H1 (cell line): ENCODE measurements around the gene MSI2. TPM values are rescaled to one million over a fixed set of nuclear protein-coding genes. Genes with fewer than 3 reads are reported as not detected.

Experiments
- CTCF ChIA-PET: fragments of 300-600 bp; sonication (Branson Sonifier 250); formaldehyde crosslinking; loops from one replicate; lab custom pipeline; 2021; ENCODE audit not compliant: partially characterized antibody; lab: Charles Lee
- POLR2A ChIA-PET: fragments of 300-600 bp; sonication (Branson Sonifier 250); formaldehyde crosslinking; loops from one replicate; lab custom pipeline; 2021; ENCODE audit warnings: inconsistent platforms; ENCODE audit not compliant: partially characterized antibody; lab: Charles Lee
- DNase-seq, 2 experiments: peaks; one replicate each; pipeline versions ENCODE4 v3.0.0 to v3.0.0-alpha.2; 2010 to 2022; ENCODE audit warnings: low spot score in 2 of 2, low read depth in 1 of 2, mixed read lengths in 1 of 2
- FAIRE-seq: peaks from 2 replicates; lab custom pipeline; 2011; peaks lifted over from hg19 to GRCh38; lab: Jason Lieb, UNC
- H2AFZ ChIP-seq: 2 replicates; pipeline ENCODE4 v1.8.1; 2012; ENCODE audit warnings: low read length, inconsistent platforms
- H2AK5ac ChIP-seq: 2 replicates; pipeline ENCODE4 v1.6.1; 2013; ENCODE audit warnings: low read depth, low read length
- H2BK120ac ChIP-seq: replicated peaks from 2 replicates; pipeline ENCODE3; 2013; ENCODE audit warnings: low read depth, low read length, inconsistent platforms
- H2BK12ac ChIP-seq: 2 replicates; pipeline ENCODE4 v1.6.1; 2013; ENCODE audit warnings: low read depth, low read length
- H2BK15ac ChIP-seq: 2 replicates; pipeline ENCODE4 v1.6.1; 2013; ENCODE audit warnings: low read length
- H2BK20ac ChIP-seq: 2 replicates; pipeline ENCODE4 v1.6.1; 2013; ENCODE audit warnings: low read length
- H2BK5ac ChIP-seq: 2 replicates; pipeline ENCODE4 v1.6.1; 2013; ENCODE audit warnings: low read depth, low read length
- H3K14ac ChIP-seq: 2 replicates; pipeline ENCODE4 v1.6.1; 2013; ENCODE audit warnings: inconsistent platforms; ENCODE audit not compliant: insufficient read length
- H3K18ac ChIP-seq: 2 replicates; pipeline ENCODE4 v1.6.1; 2013; ENCODE audit warnings: low read length; ENCODE audit errors: extremely low read depth
- H3K23ac ChIP-seq: 2 replicates; pipeline ENCODE4 v1.6.1; 2013; ENCODE audit warnings: inconsistent platforms; ENCODE audit not compliant: insufficient read length
- H3K23me2 ChIP-seq: 2 replicates; pipeline ENCODE4 v1.6.1; 2013; ENCODE audit warnings: low read depth, low read length
- H3K27ac ChIP-seq: 2 replicates; pipeline ENCODE4 v1.6.1; 2011; ENCODE audit warnings: low read depth, low read length, inconsistent platforms
- H3K27me3 ChIP-seq, 4 experiments: replicated peaks in 1 of 4; 1 replicate in 1 of 4; 2 replicates in 3 of 4; pipeline versions ENCODE4 v1.6.1 to v1.8.1; 2011 to 2013; ENCODE audit warnings: low read length in 3 of 4, mild to moderate bottlenecking in 3 of 4, inconsistent platforms in 2 of 4, mixed read lengths in 2 of 4, moderate library complexity in 1 of 4; ENCODE audit not compliant: control insufficient read depth in 3 of 4, insufficient read depth in 3 of 4; ENCODE audit errors: extremely low read depth in 1 of 4
- H3K36me3 ChIP-seq, 4 experiments: 2 replicates each; pipeline versions ENCODE4 v1.6.1 to v1.8.1; 2011 to 2013; ENCODE audit warnings: mild to moderate bottlenecking in 4 of 4, low read length in 3 of 4, moderate library complexity in 2 of 4, control low read depth in 1 of 4, inconsistent platforms in 1 of 4; ENCODE audit not compliant: insufficient read depth in 4 of 4, control insufficient read depth in 2 of 4
- H3K4ac ChIP-seq: replicated peaks from 2 replicates; pipeline ENCODE3; 2013; ENCODE audit warnings: low read length, low read depth, mixed read lengths, inconsistent platforms; ENCODE audit not compliant: insufficient read length
- H3K4me1 ChIP-seq, 4 experiments: replicated peaks in 1 of 4; 1 replicate in 1 of 4; 2 replicates in 3 of 4; pipeline versions ENCODE4 v1.6.1 to v1.8.1; 2011 to 2013; ENCODE audit warnings: low read length in 3 of 4, inconsistent platforms in 2 of 4, mixed read lengths in 1 of 4; ENCODE audit not compliant: insufficient read depth in 4 of 4, control insufficient read depth in 3 of 4
- H3K4me2 ChIP-seq, 2 experiments: 2 replicates each; pipeline versions ENCODE4 v1.6.1 to v1.8.1; 2011 to 2013; ENCODE audit warnings: low read depth in 2 of 2, low read length in 2 of 2, control low read depth in 1 of 2, inconsistent platforms in 1 of 2, mild to moderate bottlenecking in 1 of 2; ENCODE audit not compliant: insufficient read depth in 1 of 2
- H3K4me3 ChIP-seq, 4 experiments: fragments of 200-600, 300-600 bp in 1 of 4; sonication (generic), shearing (Covaris generic), sonication (Bioruptor Twin) in 1 of 4; 2 replicates each; pipeline versions ENCODE4 v1.5.1 to v1.8.1; 2011 to 2016; ENCODE audit warnings: low read length in 4 of 4, low read depth in 3 of 4, control low read depth in 2 of 4, inconsistent platforms in 2 of 4, mild to moderate bottlenecking in 2 of 4, mixed read lengths in 1 of 4, moderate library complexity in 1 of 4; ENCODE audit not compliant: insufficient read depth in 2 of 4; ENCODE audit errors: extremely low read depth in 1 of 4
- H3K56ac ChIP-seq: replicated peaks from 2 replicates; pipeline ENCODE3; 2013; ENCODE audit warnings: low read depth, mild to moderate bottlenecking, mixed read lengths, low read length, inconsistent platforms; ENCODE audit not compliant: insufficient read length
- H3K79me1 ChIP-seq: 2 replicates; pipeline ENCODE4 v1.6.1; 2013; ENCODE audit warnings: low read depth, low read length, control low read depth
- H3K79me2 ChIP-seq, 2 experiments: 2 replicates each; pipeline versions ENCODE4 v1.6.1 to v1.8.1; 2012 to 2013; ENCODE audit warnings: low read length in 2 of 2, mild to moderate bottlenecking in 2 of 2, inconsistent platforms in 1 of 2; ENCODE audit not compliant: insufficient read depth in 2 of 2, control insufficient read depth in 1 of 2
- H3K9ac ChIP-seq, 4 experiments: replicated peaks in 1 of 4; 1 replicate in 1 of 4; 2 replicates in 3 of 4; pipeline versions ENCODE4 v1.6.1 to v1.8.1; 2011 to 2013; ENCODE audit warnings: low read depth in 3 of 4, low read length in 3 of 4, control low read depth in 2 of 4, mild to moderate bottlenecking in 2 of 4, moderate library complexity in 2 of 4, inconsistent platforms in 1 of 4; ENCODE audit errors: extremely low read depth in 1 of 4
- H3K9me3 ChIP-seq, 2 experiments: 2 replicates each; pipeline versions ENCODE4 v1.6.1 to v1.8.1; 2012 to 2013; ENCODE audit warnings: mild to moderate bottlenecking in 2 of 2, moderate library complexity in 2 of 2, control low read depth in 1 of 2, inconsistent platforms in 1 of 2, low read depth in 1 of 2, low read length in 1 of 2, mixed read lengths in 1 of 2; ENCODE audit not compliant: insufficient read depth in 2 of 2
- H4K20me1 ChIP-seq, 2 experiments: replicated peaks in 1 of 2; 2 replicates each; pipeline versions ENCODE3 to v1.8.1; 2011 to 2013; ENCODE audit warnings: inconsistent platforms in 2 of 2, low read length in 2 of 2, mild to moderate bottlenecking in 1 of 2; ENCODE audit not compliant: insufficient read depth in 2 of 2, control insufficient read depth in 1 of 2
- H4K5ac ChIP-seq: 2 replicates; pipeline ENCODE4 v1.6.1; 2013; ENCODE audit warnings: low read length, low read depth, mixed read lengths, inconsistent platforms; ENCODE audit not compliant: insufficient read length
- H4K8ac ChIP-seq: 2 replicates; pipeline ENCODE4 v1.8.0; 2013; ENCODE audit warnings: mild to moderate bottlenecking, moderate library complexity, low read length, inconsistent platforms; ENCODE audit not compliant: insufficient read depth; ENCODE audit errors: extremely low read depth
- H4K91ac ChIP-seq: replicated peaks from 2 replicates; pipeline ENCODE3; 2013; ENCODE audit warnings: low read length, mixed read lengths, inconsistent platforms; ENCODE audit not compliant: insufficient read length
- ASH2L ChIP-seq: fragments of 200-600, 300-600 bp; sonication (generic); IDR thresholded peaks from one replicate; pipeline ENCODE4 v1.7.1; 2017; ENCODE audit warnings: low read length
- HDAC2 ChIP-seq, 2 experiments: fragments of 300-600 bp in 1 of 2; sonication (generic) in 1 of 2; IDR thresholded peaks; 2 replicates each; pipeline ENCODE4 v1.6.1; 2011 to 2012; ENCODE audit warnings: low read depth in 2 of 2, low read length in 2 of 2, mild to moderate bottlenecking in 2 of 2, moderate library complexity in 2 of 2, borderline replicate concordance in 1 of 2, inconsistent platforms in 1 of 2
- MAFK ChIP-seq: IDR thresholded peaks from 2 replicates; pipeline ENCODE4 v1.6.1; 2012; ENCODE audit warnings: low read depth, mild to moderate bottlenecking, improper control_type of control experiment, low read length
- NANOG ChIP-seq: IDR thresholded peaks from 2 replicates; pipeline ENCODE4 v1.6.1; 2011; ENCODE audit warnings: low read length, low read depth, mild to moderate bottlenecking, inconsistent platforms; ENCODE audit not compliant: insufficient read depth, poor library complexity, severe bottlenecking
- SP2 ChIP-seq: IDR thresholded peaks from 2 replicates; pipeline ENCODE4 v1.6.1; 2012; ENCODE audit warnings: mild to moderate bottlenecking, low read length, inconsistent platforms
- YY1 ChIP-seq: IDR thresholded peaks from 2 replicates; pipeline ENCODE4 v1.6.1; 2011; ENCODE audit warnings: low read depth, mild to moderate bottlenecking, low read length
- WGBS, 2 experiments: shearing (Covaris generic) in 1 of 2; methylation state at CpG; one replicate each; pipeline versions ENCODE4 v1.1.6 to v1.1.7; 2013 to 2015; ENCODE audit warnings: low lambda C conversion rate in 2 of 2, mixed read lengths in 2 of 2, inconsistent platforms in 1 of 2, low coverage in 1 of 2, missing lambda C conversion rate in 1 of 2; ENCODE audit not compliant: insufficient replicate concordance in 2 of 2, insufficient coverage in 1 of 2, insufficient read length in 1 of 2; ENCODE audit errors: extremely low coverage in 1 of 2, missing lambda C conversion rate in 1 of 2; 5-methylcytosine and 5-hydroxymethylcytosine counted together
- polyA plus RNA-seq, 7 experiments: library from polyadenylated mRNA; depleted of rRNA in 3 of 7; stranded (reverse) in 5 of 7; unstranded in 2 of 7; fragments of >200 nt in 5 of 7; fragments of 200-250 nt in 2 of 7; gene quantifications; 1 replicate in 5 of 7; 2 replicates in 1 of 7; 4 replicates in 1 of 7; pipeline versions ENCODE4 v1.2.1 to v1.2.3, GENCODE V29; 2011 to 2013; ENCODE audit warnings: missing spikeins in 2 of 7, mixed read lengths in 2 of 7
- total RNA-seq: library from RNA; stranded (reverse); fragmentation: NEBNext Ultra II Directional; extraction: Animal tissue kit (Norgen Biotek cat#: 25700); gene quantifications from 2 replicates; pipeline ENCODE4 v1.2.1, GENCODE V29; 2021

Gene MSI2
- total and polyA plus RNA-seq, 2 of the 8 experiments (the other 6 are each of a cell fraction or from before 2014, with no cell fraction given) = 36.7 to 80.6 TPM

GRCh38 chr17:57379237-57379894, 123.0 kb downstream of the MSI2 start:
- Histone ChIP-seq H3K9ac (no peak overlapping the region), H4K8ac (no peak overlapping the region), H3K4me3 (no peak overlapping the region), H3K56ac (no peak overlapping the region), H2BK20ac (0 out of 2 replicates have a peak overlapping the region, but pooled peaks have one; percentile 24), H3K18ac (peak overlapping the region; percentile 62; the same call in 1 of the 2 replicates), H2AFZ (no peak overlapping the region), H4K5ac (no peak overlapping the region), H3K4me1 (peaks cover 5 to 29% (median 25%) of the 10 kb centered on the region in 4 experiments; a peak in 6 of 7 replicates), H4K91ac (no peak overlapping the region), H2BK15ac (no peak overlapping the region), H3K79me1 (peaks cover 4% of the 10 kb centered on the region), H2BK5ac (no peak overlapping the region), H2AK5ac (peak overlapping the region; percentile 14; the same call in 1 of the 2 replicates), H4K20me1 (no peaks in the 10 kb centered on the region), H3K36me3 (no peaks in the 10 kb centered on the region), H3K9me3 (no peaks in the 10 kb centered on the region), H3K4ac (no peak overlapping the region), H3K27me3 (no peaks in the 10 kb centered on the region), H3K23ac (no peak overlapping the region), H2BK12ac (no peak overlapping the region), H3K27ac (no peak overlapping the region), H2BK120ac (no peak overlapping the region), H3K23me2 (no peaks in the 10 kb centered on the region), H3K4me2 (peak overlapping the region in 1 of 2 experiments; percentile 29; a peak in 3 of 4 replicates), H3K79me2 (peaks cover 0 to 33% of the 10 kb centered on the region in 2 experiments; a peak in 2 of 4 replicates), H3K14ac (no peak overlapping the region)
- CTCF ChIA-PET = no interaction called here
- POLR2A ChIA-PET = interaction anchor here (0.7 to 1.0 kb wide), 2 partner anchors 30 to 122 kb away, joined by 3 to 4 read pairs; no protein-coding TSS in a partner anchor
- TF ChIP-seq HDAC2 (IDR thresholded peaks at IDR 0.05; ENCODE audit: borderline replicate concordance in 1 of 2, low read depth in 2 of 2, low read length in 2 of 2) (peak; percentile 7 to 42; a peak in 1 of 4 replicates), YY1 (0 out of 2 replicates have a peak, but pooled peaks have one; percentile 17), ASH2L (no peak), MAFK (0 out of 2 replicates have a peak, but pooled peaks have one; percentile 13), NANOG (peak; percentile 31), SP2 (no peak)
- WGBS, 2 experiments = 37% methylated on average over 12 of the region's 13 CpGs; no CpG with 5 or more reads in 1 of the 2 experiments
- FAIRE-seq = no peak
- no peak for DNase-seq
